GM18499 (cell line): ENCODE results near the gene SLC1A7.

Experiments used
- ATAC-seq: cut with Tn5 transposase; IDR thresholded peaks from one replicate; pipeline ENCODE4 v1.9.1; 2021; ENCODE audit warnings: moderate number of reproducible peaks; ENCODE audit not compliant: insufficient read depth, unreplicated experiment

Gene SLC1A7

DNA sequence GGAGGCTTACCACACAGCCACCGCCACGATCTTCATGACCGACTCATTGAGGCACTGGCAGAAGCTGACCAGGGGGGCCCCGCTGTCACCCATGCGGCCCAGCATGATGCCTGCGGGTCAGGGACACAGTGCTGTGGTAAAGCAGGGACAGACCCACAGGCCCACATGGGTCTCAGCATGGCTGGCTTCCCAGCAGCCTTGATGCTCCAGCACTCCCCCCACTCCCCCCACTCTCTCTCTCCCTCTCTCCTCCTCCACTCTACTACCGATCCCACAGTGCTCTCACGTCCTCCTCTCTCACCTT lies 49.0 kb downstream of the SLC1A7 start:
- no peak for ATAC-seq

DNA sequence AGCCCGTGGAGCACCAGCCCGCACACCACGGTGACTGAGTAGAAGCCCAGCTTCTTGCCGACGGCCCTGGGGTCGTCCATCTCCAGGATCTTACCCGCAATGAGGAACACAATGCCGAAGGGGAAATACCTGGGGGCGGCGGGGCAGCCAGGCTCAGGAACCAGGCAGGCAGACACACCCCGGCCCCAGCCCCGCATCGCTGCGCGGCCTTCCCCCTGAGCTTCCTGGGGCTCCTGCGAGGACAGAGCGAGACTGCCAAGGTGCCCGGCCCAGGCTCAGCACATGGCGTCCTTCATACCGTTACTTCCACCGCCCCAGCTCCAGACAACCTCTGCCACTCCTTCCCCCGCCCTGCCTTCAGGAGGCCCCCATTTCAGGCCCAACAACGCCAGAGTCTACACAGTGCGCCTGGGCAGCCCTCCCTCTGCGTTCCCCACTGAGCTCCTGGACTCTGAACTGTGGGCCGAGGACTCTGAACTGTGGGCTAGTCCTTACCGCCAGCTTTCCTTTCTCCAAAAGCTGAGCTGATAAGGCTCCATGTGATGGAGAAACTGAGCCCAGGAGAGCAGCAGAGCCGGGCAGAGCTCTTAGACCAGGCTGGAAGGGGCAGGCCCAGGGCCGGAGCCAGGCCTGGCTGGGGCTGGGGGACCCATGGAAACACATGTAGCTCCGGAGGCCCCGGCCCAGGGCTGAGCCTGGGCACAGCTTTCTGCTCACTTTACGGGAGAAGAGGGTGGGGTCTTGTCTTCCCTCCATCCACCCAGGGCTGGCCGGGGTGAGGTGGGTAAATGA lies 49.6 kb downstream of the SLC1A7 start:
- ATAC-seq, result no peak

DNA sequence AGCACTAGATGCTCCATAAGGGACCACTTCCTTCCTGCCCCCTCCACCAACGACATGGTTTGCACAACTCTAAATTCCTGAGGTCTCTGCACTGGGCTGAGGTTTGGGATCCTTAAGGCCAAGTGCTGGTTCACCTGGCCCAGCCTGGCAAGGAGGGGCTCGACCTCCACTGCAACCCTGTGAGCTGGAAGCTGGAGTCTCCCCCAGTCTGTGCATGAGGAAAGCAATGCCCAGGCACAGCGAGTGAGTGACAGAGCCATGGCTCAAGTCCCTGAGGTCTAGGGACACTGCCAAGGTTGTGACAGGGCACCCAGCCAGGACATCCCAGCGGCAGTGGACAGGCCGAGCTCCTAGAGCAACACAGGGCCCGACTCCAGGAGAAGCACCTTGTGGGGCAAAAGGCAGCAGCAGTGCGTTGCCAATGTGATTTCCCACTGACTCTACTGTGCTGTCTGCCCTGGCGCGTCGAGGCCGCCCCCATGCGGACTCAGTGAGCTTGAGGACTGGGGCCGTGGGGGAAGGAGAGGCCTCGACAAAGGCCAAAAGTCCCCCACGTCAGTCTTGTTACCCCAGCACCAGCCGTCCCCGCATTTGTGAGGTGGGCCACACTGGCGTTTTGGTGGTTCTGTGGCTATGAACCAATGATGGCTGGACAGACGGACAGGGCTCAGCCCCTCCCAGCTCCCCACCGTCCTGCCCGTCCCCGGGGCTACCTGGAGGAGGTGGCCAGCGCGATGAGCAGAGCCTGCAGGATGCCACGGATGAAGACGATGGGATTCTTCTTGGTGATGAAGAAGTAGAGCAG lies 50.4 kb downstream of the SLC1A7 start:
- no peak for ATAC-seq

DNA sequence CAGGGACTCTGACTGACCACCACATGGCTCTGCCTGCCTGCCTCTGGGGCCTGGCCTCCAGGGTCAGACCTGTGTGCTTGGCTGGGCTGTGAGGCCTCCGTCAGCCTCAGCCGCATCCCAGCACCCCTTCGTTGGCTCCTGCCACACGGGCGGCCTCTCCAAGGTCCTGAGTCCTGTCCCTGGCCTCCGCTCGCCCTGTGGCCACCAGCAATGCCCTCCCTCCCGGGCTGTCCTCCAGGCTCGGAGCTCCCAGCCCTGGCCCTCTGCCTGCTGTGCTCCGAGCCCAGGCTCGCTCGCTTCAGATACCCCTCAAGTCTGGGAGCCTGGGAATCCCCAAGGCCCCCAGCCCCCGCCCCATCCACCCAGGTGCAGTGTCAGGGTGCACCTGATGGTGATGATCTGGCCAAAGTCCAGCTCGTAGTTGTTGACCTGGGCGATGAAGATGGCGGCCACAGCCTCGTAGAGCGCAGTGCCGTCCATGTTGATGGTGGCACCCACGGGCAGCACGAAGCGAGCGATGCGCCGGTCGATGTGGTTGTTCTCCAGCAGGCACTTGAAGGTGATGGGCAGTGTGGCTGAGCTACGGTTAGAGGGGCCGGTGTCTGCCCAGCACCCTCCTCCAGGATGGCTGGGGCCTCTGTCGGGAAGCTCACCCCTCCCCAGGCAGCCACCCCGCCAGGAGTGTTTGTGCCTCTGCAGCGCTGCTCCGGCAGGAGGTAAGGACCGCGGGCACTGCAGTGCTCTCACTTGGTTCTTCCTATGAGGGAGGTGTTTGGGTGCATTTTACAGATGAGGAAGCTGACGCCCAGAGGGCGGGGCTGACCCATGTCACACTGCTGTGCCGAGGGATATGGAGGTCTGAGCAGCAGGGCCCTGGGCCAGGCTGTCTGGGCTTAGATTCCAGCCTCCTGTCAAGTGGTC lies 52.0 kb downstream of the SLC1A7 start:
- no peak for ATAC-seq

DNA sequence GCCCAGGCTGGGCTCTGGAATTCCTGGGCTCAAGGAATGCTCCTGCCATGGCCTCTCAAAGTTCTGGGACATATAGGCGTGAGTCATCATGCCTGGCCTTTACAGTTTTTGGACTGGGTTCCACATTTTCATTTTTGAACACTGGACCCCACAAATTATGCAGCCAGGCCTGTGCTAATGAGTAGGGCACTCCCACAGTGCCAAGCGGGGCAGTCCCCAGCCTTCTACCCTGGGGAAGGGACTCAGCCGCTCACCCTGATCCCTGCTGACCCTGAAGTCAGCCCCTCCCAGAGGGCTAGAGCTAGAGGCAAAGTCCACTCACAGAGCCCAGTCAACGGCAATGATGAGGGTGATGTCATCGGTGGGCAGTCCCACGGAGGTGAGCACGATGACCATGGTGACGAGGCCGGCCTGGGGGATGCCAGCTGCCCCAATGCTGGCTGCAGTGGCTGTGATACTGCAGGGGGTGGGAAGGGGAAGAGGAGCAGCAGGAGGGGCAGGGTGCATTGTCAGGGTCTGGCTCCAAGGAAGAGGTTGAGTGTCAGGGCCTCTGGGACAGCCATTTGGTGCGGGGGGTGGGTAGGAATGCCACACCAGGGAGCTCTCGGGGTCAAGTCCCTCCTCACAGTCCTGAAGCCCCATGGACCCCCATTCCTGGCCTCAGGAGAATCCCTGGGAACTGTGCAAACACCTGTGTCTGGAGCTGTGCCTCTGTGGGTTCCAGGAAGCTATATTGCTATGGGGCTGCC lies 52.8 kb downstream of the SLC1A7 start:
- no peak for ATAC-seq

DNA sequence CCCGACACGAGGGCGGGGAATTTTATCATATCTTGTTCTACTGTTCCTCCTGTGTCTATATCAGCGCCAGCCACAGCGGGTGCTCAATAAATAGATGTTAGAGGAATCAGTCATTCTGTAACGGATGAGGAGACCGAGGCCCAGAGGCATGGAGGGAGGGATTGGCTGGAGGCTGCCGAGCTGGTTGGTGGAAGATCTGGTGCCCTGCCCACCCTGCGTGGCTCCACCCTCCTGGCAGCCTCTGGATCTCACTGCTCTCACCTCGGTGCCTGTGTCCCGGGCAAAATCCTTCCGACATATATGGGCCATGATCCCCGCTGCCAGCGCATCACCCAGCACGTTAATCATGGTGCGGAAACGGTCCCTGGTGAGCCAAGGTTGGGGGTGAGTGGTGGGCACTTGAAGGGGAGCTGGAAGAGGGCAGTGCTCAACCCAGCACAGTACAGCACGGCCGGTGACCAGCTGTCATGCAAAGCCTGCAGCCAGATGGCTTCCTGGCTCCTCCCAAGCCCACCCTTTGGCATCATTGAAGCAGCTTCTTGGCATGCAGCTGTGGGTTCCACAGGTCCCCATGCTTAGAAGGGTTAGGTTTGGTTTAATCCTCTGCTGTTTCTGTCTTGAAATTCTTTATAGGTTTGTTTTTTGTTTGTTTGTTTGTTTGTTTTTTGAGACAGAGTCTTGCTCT lies 53.7 kb downstream of the SLC1A7 start:
- ATAC-seq, result no peak

DNA sequence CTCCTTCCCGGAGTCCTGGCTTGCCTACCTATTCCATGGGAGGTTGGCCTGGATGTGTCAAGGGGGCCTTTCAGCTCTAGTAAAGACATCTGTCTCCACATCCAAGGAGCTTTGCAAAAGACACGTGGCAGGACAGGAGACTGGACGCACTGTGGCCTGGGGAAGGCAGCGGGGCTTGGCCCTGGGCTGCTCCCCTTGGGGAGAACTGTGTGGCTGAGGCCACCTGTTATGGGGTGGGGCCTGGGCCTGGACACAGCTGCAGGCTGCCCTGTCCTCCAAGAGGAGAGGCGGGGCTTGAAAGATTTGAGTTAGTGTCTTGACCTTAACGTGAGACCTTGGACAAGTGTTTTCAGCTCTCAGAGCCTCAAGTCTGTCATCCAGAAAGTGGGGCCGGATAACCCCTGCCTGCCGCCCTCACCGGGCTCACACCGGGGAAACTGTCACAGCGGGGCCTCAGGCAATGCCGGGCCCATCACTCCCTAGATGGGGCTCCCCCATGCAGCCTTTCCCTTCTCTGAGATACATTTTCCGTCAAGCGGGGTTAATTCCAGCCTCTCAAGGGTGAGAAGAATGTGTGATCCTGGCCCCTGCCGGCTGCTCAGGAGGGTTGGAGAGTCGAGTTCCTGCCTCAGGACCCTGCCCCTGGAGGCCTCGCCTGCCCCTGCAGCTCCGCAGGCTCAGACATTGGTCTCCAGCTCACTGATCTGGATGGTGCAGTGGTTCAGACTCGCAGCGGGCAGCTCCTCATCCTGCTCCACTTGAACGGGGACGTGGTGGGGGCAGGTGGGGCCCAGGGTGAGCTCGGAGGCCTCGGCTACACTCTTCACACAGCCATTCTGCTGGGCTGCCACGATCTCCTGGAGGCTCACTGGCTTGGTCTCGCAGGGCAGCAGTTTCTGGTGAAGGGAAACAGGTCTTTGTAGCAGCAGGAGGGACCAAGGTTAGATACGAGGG lies 54.8 kb downstream of the SLC1A7 start:
- ATAC-seq, result no peak

DNA sequence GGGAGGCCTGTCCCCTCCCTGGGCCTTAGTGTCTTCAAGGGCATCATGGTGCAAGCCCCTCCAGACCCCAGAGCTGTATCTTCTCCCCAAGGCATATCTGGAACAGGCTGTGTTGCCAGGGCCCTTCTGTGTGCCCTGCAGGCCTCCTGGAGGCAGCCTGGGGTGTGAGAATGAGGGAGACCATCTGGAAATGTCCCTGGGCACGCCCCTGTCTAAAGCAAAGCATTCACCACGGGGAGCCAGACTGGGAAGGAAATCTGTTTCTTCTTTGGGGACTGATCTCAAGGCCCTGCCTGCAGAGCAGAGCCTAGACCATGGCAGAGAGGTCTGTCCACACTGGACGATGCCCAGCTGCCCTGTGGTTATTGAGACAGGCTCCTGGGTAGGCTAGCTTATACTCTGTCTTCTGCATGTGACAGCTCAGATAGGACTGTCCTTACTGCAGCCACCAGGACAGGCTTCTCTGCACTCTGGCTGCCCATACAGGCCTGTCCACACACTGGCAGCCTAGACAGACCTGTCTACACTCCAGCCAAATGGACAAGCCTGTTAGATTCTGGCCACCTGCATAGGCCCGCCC lies 55.9 kb downstream of the SLC1A7 start:
- ATAC-seq, result no peak

DNA sequence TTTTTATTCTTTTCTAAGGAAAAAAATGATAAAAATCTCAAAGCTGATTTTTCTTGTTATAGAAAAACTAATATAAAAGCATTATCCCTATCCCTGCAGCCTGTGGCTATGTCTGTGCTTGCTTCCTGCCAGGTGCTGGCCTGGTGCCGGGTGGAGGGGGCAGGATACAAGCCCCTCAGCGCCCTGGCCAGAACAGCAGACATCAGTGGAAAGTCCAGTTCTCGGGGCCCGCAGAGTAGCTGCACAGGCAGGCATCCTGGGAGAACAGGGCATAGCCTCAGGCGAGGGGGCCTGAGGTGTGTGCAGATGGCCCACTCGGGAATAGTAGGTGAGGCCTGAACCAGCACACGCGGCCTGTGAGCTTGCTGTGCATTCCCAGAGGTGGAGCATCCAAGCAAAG lies 57.0 kb downstream of the SLC1A7 start:
- ATAC-seq, result no peak

DNA sequence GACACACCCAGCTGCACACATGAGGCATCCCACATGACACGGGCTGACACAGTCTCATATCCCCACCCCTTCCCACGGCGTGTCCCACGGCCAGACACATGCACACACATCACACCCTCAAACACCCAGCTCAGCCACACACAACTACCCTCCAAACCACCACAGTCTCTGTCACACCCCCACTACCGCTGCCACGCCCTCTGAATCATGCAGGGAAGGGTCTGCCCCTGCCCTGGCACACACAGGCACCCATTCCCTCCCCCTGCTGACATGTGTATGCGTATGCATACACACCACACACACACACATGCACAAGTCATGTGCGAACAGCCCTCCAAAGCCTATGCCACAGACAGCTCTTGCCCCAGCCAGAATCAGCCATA lies 57.9 kb downstream of the SLC1A7 start:
- ATAC-seq, result no peak

DNA sequence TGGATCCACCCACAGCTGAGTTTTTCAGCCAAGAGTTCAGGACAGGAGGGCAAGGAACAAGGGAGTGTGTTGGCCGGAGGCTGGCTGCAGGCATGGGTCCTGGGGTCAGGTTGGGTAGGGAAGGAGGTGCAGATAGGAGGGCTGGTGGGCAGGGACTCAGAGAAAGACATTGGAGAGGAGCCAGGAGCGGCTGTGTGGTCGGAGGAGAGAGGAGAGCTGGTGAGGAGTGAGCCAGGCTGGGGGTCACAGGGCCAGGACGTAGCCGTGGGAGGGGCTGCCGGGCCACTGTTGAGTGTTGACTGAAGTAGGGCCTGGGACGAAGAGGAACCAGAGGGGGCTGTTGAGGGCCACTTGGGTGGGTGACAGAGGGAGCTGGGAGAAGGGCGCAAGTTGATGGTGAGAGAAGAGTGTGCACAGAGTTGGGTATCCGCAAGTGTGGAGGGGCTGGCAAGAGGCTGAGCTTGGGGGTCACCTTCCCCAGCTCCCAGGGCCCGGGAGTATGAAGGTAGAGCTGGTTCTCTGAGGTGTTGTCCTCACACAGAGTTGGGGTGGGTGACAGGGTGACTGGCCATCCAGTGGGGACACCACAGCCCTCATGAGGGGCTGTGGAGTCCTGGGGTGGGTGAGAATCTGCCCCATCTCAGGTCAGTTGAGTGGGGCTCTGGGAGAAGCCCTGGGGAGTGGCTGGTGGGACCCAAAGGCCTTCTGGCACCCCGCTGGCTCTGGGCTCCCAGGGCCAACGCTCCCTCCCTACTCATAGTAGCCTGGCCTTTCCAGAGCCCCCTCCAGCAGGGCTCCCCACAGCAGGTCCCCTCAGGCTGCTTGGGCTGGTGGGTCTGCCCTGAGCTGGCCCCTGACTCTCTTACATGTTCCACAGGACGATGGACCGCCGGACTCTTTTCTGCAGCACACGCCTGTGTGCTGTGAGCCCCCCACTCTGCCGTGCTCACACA lies 58.5 kb downstream of the SLC1A7 start:
- ATAC-seq, result no peak

DNA sequence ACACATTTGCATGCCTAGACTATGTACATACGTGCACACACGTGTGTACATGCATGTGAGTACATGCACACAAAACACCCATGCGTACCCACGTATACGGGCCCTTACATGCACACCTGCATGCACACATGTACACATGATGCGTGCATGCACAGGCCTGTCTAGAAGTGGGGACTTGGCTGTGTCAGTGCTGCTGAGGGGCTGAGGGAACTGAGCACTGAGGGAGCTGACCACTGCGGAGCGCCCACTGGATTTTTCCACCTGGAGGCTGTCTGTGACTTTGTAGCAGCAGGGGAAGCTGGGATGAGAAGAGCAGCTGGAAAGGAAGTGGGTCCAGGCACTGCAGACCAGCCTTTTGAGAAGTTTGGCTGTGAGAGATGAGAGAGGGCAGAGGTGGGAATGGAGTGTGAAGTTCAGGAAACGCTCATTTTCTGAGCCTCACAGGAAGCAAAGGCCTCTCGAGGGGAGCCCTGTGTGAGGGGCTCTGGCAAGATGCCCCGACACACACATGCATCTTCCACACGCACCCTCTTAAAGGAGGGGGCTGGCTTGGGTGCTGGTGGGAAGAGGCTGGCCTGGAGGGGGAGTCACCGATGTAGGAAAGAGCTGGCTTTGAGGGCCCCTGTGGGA lies 59.5 kb downstream of the SLC1A7 start:
- no peak for ATAC-seq

DNA sequence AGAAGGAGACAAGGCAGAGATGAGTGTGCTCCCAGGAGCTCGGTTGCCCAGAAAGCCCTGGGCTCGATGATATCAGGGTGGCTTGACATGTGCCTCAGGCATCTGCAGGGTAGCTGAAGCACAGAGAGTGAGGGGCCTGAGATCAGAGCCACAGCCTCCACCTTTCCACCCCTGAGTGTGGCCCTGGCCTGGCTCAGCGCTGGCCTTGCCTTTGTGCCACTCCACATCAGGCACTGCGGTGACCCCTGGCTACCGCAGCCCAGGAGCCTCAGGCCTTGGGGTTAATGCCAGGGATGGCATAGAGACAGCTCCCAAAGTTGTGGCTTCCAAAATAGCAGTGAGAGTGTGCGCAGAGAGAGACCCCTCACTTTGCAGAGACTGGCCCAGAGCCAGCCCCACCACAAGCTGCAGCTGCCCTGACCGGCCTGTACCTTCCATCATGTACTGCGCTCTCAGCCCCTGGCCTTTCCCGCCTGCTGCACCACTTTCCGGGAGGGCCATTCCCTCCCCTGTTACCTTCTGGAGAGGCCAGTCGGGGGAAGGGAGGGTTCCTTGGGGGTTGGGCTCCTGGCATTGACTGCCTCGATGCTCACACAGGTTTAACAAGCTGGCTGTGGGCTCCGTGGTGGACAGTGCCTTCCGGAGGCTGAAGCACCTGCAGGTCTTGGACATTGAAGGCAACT lies 60.9 kb downstream of the SLC1A7 start:
- no peak for ATAC-seq

DNA sequence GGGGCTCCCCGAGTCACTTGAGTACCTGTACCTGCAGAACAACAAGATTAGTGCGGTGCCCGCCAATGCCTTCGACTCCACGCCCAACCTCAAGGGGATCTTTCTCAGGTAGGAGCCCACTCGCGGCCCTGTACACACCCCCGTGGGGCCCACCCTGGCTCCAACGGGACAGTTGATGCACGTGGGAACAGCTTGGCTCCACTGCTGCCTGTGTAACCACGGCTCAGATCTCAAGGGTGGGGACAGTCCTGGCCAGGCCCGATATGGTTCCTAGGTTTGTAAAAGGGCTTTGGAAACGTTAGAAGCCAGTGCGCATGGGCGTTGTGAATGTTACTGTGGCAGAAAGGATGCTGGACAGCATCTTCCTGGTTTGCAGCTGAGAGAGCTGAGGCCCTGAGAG lies 61.7 kb downstream of the SLC1A7 start:
- ATAC-seq, result no peak

DNA sequence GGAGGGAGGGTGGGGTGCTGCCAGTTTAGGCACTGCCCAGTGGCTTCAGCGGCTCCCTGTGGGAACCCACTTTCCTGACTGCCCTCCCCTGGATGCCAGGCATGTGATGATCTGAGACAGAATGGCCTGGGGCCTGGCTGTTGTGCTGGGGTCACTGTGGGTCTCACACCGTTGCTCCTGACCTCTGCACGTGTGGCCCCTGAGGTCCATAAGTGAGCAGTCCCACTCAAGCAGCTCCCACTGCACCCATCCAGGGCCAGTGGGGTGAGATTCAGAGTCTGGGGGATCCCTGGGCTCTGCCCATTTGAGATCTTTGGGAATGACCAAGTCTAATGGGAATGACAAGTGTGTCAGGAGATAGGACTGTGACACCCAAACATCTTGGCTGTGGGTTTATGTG lies 62.4 kb downstream of the SLC1A7 start:
- no peak for ATAC-seq

DNA sequence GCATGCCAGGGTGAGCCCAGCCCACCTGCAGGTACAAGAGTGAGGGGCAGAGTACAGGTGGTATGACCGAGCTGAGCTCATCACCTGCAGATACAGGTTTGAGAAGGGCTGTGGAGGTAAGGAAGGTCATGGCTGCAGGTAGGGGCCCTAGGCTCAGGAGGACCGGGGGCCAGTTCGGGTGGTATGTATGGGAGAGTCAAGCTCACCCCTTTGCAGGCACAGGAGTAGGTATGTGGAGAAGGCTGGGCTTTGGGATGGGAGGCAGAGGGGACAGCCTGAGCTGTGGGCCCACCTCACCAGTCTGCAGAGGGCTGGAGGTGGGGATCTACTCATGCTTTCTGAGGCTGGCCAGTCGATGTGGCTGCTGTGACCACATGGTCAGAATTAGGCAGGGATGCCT lies 63.2 kb downstream of the SLC1A7 start:
- ATAC-seq, result no peak
